GM12878 (cell line): ENCODE measurements around the gene COASY. TPM values are rescaled to one million over a fixed set of nuclear protein-coding genes. Genes with fewer than 3 reads are reported as not detected.

Source experiments
- ATAC-seq: fragments of 200-7000 bp; cut with Tn5 transposase; 3 replicates; pipeline ENCODE4 v1.9.1; 2020; ENCODE audit warnings: mild to moderate bottlenecking, moderate library complexity
- BruUV-seq: library from RNA; stranded (reverse); fragments of 400-500 nt; replicated peaks from 2 replicates; lab custom pipeline; 2021; lab: Mats Ljungman, UMichigan
- CTCF ChIA-PET: fragments of 300-600 bp; sonication (Branson Sonifier 250); formaldehyde crosslinking; extraction: SDS; loops from one replicate; lab custom pipeline; 2021; ENCODE audit warnings: inconsistent platforms; lab: Yijun Ruan, JAX
- POLR2A ChIA-PET: fragments of 350-600 bp; formaldehyde crosslinking; extraction: SDS; loops from one replicate; lab custom pipeline; 2021; ENCODE audit warnings: inconsistent platforms; lab: Charles Lee
- RAD21 ChIA-PET: fragments of 300-600 bp; sonication (Branson Sonifier 250); formaldehyde crosslinking; loops from one replicate; lab custom pipeline; 2023; ENCODE audit warnings: antibody characterized with exemption; ENCODE audit not compliant: unreplicated experiment; lab: Charles Lee
- SMC1A ChIA-PET: fragments of 300-600 bp; sonication (Branson Sonifier 250); formaldehyde crosslinking; loops from one replicate; lab custom pipeline; 2023; ENCODE audit not compliant: unreplicated experiment, uncharacterized antibody; lab: Charles Lee
- DNase-seq: peaks from one replicate; pipeline ENCODE4 v3.0.0-alpha.2; 2011; ENCODE audit warnings: low read depth, low spot score
- FAIRE-seq: peaks from 3 replicates; lab custom pipeline; 2011; peaks lifted over from hg19 to GRCh38; lab: Jason Lieb, UNC
- H2AFZ ChIP-seq: 2 replicates; pipeline ENCODE4 v1.6.0; 2011; ENCODE audit warnings: low read depth, low read length, control low read depth; ENCODE audit not compliant: control insufficient read depth
- H3K27ac ChIP-seq: 2 replicates; pipeline ENCODE4 v1.5.1; 2011; ENCODE audit warnings: control low read depth; ENCODE audit not compliant: control insufficient read depth, insufficient read depth
- H3K27me3 ChIP-seq, 2 experiments: replicated peaks in 1 of 2; 2 replicates each; pipeline versions ENCODE4 v1.6.0 to v1.6.1; 2011; ENCODE audit warnings: low read length in 1 of 2; ENCODE audit not compliant: control insufficient read depth in 2 of 2, insufficient read depth in 2 of 2
- H3K36me3 ChIP-seq, 2 experiments: 2 replicates each; pipeline ENCODE4 v1.5.1; 2011; ENCODE audit warnings: low read length in 1 of 2; ENCODE audit not compliant: control insufficient read depth in 2 of 2, insufficient read depth in 2 of 2
- H3K4me1 ChIP-seq: 2 replicates; pipeline ENCODE4 v1.6.1; 2011; ENCODE audit warnings: mild to moderate bottlenecking, low read length, moderate library complexity, mixed read lengths; ENCODE audit not compliant: control insufficient read depth, insufficient read depth
- H3K4me2 ChIP-seq: 2 replicates; pipeline ENCODE4 v1.6.0; 2011; ENCODE audit warnings: control low read depth; ENCODE audit not compliant: control insufficient read depth, insufficient read depth
- H3K4me3 ChIP-seq: fragments of 200-600 bp; sonication (generic); 2 replicates; pipeline ENCODE4 v1.5.1; 2016
- H3K79me2 ChIP-seq: 2 replicates; pipeline ENCODE4 v1.6.0; 2011; ENCODE audit warnings: low read length; ENCODE audit not compliant: control insufficient read depth, insufficient read depth
- H3K9ac ChIP-seq: 2 replicates; pipeline ENCODE4 v1.8.0; 2011; ENCODE audit warnings: low read length, control low read depth, mixed read lengths; ENCODE audit not compliant: control insufficient read depth, insufficient read depth
- H3K9me3 ChIP-seq: replicated peaks from 3 replicates; pipeline ENCODE4 v1.5.1; 2011; ENCODE audit warnings: mild to moderate bottlenecking, low read length; ENCODE audit not compliant: control insufficient read depth, insufficient read depth
- H4K20me1 ChIP-seq: 2 replicates; pipeline ENCODE4 v1.6.0; 2011; ENCODE audit not compliant: control insufficient read depth, insufficient read depth
- EP300 ChIP-seq, 2 experiments: fragments of 150-350 bp in 1 of 2; IDR thresholded peaks; 2 replicates each; pipeline ENCODE4 v1.6.1; 2011 to 2012; ENCODE audit warnings: low read depth in 2 of 2, low read length in 2 of 2, borderline replicate concordance in 1 of 2, improper control_type of control experiment in 1 of 2, inconsistent platforms in 1 of 2; ENCODE audit not compliant: control insufficient read depth in 1 of 2
- MXI1 ChIP-seq: fragments of 150-350 bp; IDR thresholded peaks from 2 replicates; pipeline ENCODE4 v1.6.1; 2011; ENCODE audit warnings: low read depth, mild to moderate bottlenecking, inconsistent platforms, low read length, improper control_type of control experiment
- NR2C2 ChIP-seq: IDR thresholded peaks from 2 replicates; pipeline ENCODE4 v1.6.1; 2011; ENCODE audit warnings: borderline replicate concordance, low read depth; ENCODE audit not compliant: control insufficient read depth, insufficient read length
- POU2F2 ChIP-seq: IDR thresholded peaks from 3 replicates; pipeline ENCODE4 v1.6.1; 2011; ENCODE audit warnings: low read depth, mild to moderate bottlenecking, low read length, borderline replicate concordance
- RBBP5 ChIP-seq: fragments of 200-600 bp; sonication (generic); conservative IDR thresholded peaks from 2 replicates; pipeline ENCODE4 v1.6.1; 2016
- SIN3A ChIP-seq: IDR thresholded peaks from 2 replicates; pipeline ENCODE4 v1.6.1; 2012; ENCODE audit warnings: low read depth, low read length, improper control_type of control experiment
- SRF ChIP-seq, 2 experiments: IDR thresholded peaks; 2 replicates each; pipeline ENCODE4 v1.6.1; 2011; ENCODE audit warnings: low read depth in 2 of 2, low read length in 2 of 2, mild to moderate bottlenecking in 1 of 2, moderate library complexity in 1 of 2
- WRNIP1 ChIP-seq: IDR thresholded peaks from 2 replicates; pipeline ENCODE4 v1.6.1; 2011; ENCODE audit warnings: low read depth, low read length, improper control_type of control experiment, borderline replicate concordance
- ZBTB33 ChIP-seq: fragments of 450-650 bp; IDR thresholded peaks from 2 replicates; pipeline ENCODE4 v1.6.1; 2017; ENCODE audit warnings: mild to moderate bottlenecking
- ZNF217 ChIP-seq: fragments of 450-650 bp; IDR thresholded peaks from 2 replicates; pipeline ENCODE4 v1.6.1; 2017; ENCODE audit warnings: antibody characterized with exemption, mild to moderate bottlenecking
- WGBS: methylation state at CpG from one replicate; pipeline ENCODE4 v1.1.6; 2016; ENCODE audit warnings: low lambda C conversion rate; ENCODE audit not compliant: insufficient replicate concordance, insufficient coverage; ENCODE audit errors: missing lambda C conversion rate; 5-methylcytosine and 5-hydroxymethylcytosine counted together
- in situ Hi-C: fragments of 300-500 bp; cut with MboI; formaldehyde crosslinking; loops from 9 replicates; pipeline ENCODE4 v1.14.3; 2018; ENCODE audit warnings: mixed read lengths
- intact Hi-C: fragments of 100-400 bp; cut with micrococcal nuclease; formaldehyde crosslinking; loops from one replicate; pipeline ENCODE4 v1.14.2; 2022; ENCODE audit not compliant: unreplicated experiment
- polyA plus RNA-seq, 11 experiments: library from polyadenylated mRNA; depleted of rRNA in 4 of 11; unstranded in 6 of 11; stranded (reverse) in 5 of 11; fragments of >200 nt; fragmentation: Nextera tagmentation in 4 of 11; fragmentation: Illumina TruSeq in 1 of 11; extraction: Ambion mirVana in 4 of 11; extraction: Trizol in 1 of 11; gene quantifications; 1 replicate in 1 of 11; 2 replicates in 10 of 11; pipeline versions ENCODE4 v1.2.1 to v1.2.3, GENCODE V29; 2011 to 2016; ENCODE audit warnings: inconsistent platforms in 2 of 11, missing spikeins in 2 of 11, low read depth in 1 of 11
- total RNA-seq, 4 experiments: library from RNA; depleted of rRNA in 3 of 4; stranded (reverse); fragments of >200 nt in 3 of 4; fragmentation: Illumina TruSeq in 1 of 4; extraction: Trizol in 1 of 4; gene quantifications; 2 replicates each; pipeline versions ENCODE4 v1.2.1 to v1.2.3, GENCODE V29; 2013 to 2021
- TF ChIP-seq, protein P1 (sequence below): fragments of 450-650 bp; IDR thresholded peaks from 2 replicates; pipeline ENCODE4 v1.6.1; 2016; ENCODE audit warnings: mild to moderate bottlenecking
- TF ChIP-seq, protein P2 (sequence below): fragments of 450-650 bp; IDR thresholded peaks from 2 replicates; pipeline ENCODE4 v1.6.1; 2016; ENCODE audit warnings: mild to moderate bottlenecking, moderate library complexity, borderline replicate concordance
- TF ChIP-seq, protein P3 (sequence below): fragments of 450-650 bp; IDR thresholded peaks from 2 replicates; pipeline ENCODE4 v1.6.1; 2016; ENCODE audit warnings: mild to moderate bottlenecking
- TF ChIP-seq, protein P4 (sequence below): IDR thresholded peaks from 2 replicates; pipeline ENCODE4 v1.6.1; 2011; ENCODE audit warnings: low read depth, mild to moderate bottlenecking, low read length, moderate library complexity, borderline replicate concordance; ENCODE audit errors: extremely low read depth

The COASY gene
- total and polyA plus RNA-seq, 10 of the 15 experiments (the other 5 are each of a cell fraction or from before 2014, with no cell fraction given), result 18.6 to 93.9 (median 43.2) TPM

GRCh38 chr17:42514867-42515266 lies 47.1 kb upstream of the COASY start:
- H2AFZ ChIP-seq, result no peak overlapping the region
- no peak overlapping the region for H3K9ac ChIP-seq
- intact Hi-C loops, result loop anchor here (5.0 kb wide), 1 partner anchor 108 kb away; no protein-coding TSS in a partner anchor
- H3K27ac ChIP-seq, result no peak overlapping the region
- H4K20me1 ChIP-seq, result no peaks in the 10 kb centered on the region
- no peak for ATAC-seq
- FAIRE-seq, result no peak
- no peak overlapping the region for H3K4me3 ChIP-seq
- POLR2A ChIA-PET, result interaction anchor here (0.7 to 1.6 kb wide), 3 partner anchors 59 to 298 kb away, joined by 4 to 5 read pairs (median 5); no protein-coding TSS in a partner anchor
- 95% methylated on average over 8 of the region's 8 CpGs for WGBS
- in situ Hi-C loops, result no loop called here
- H3K4me2 ChIP-seq, result no peak overlapping the region
- SMC1A ChIA-PET, result interaction anchor here (0.6 to 2.7 kb wide), 7 partner anchors 27 to 191 kb away, joined by 3 to 16 read pairs (median 4); no protein-coding TSS in a partner anchor
- H3K4me1 ChIP-seq, result peaks cover 9% of the 10 kb centered on the region
- BruUV-seq, result no TSS peak
- H3K36me3 ChIP-seq, result peaks cover 3 to 8% of the 10 kb centered on the region in 2 experiments; a peak in 3 of 4 replicates
- CTCF ChIA-PET, result interaction anchor here (0.6 to 10.4 kb wide), 11 partner anchors 12 to 169 kb away, joined by 3 to 120 read pairs (median 4); no protein-coding TSS in a partner anchor
- H3K79me2 ChIP-seq, result no peaks in the 10 kb centered on the region
- DNase-seq, result no peak
- H3K27me3 ChIP-seq, result no peaks in the 10 kb centered on the region
- H3K9me3 ChIP-seq, result no peaks in the 10 kb centered on the region
- RAD21 ChIA-PET, result interaction anchor here (0.9 to 1.5 kb wide), 4 partner anchors 39 to 108 kb away, joined by 3 to 11 read pairs (median 4); no protein-coding TSS in a partner anchor
- TF ChIP-seq, protein P1, sequence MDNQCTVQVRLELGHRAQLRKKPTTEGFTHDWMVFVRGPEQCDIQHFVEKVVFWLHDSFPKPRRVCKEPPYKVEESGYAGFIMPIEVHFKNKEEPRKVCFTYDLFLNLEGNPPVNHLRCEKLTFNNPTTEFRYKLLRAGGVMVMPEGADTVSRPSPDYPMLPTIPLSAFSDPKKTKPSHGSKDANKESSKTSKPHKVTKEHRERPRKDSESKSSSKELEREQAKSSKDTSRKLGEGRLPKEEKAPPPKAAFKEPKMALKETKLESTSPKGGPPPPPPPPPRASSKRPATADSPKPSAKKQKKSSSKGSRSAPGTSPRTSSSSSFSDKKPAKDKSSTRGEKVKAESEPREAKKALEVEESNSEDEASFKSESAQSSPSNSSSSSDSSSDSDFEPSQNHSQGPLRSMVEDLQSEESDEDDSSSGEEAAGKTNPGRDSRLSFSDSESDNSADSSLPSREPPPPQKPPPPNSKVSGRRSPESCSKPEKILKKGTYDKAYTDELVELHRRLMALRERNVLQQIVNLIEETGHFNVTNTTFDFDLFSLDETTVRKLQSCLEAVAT, result no peak
- TF ChIP-seq, protein P2, sequence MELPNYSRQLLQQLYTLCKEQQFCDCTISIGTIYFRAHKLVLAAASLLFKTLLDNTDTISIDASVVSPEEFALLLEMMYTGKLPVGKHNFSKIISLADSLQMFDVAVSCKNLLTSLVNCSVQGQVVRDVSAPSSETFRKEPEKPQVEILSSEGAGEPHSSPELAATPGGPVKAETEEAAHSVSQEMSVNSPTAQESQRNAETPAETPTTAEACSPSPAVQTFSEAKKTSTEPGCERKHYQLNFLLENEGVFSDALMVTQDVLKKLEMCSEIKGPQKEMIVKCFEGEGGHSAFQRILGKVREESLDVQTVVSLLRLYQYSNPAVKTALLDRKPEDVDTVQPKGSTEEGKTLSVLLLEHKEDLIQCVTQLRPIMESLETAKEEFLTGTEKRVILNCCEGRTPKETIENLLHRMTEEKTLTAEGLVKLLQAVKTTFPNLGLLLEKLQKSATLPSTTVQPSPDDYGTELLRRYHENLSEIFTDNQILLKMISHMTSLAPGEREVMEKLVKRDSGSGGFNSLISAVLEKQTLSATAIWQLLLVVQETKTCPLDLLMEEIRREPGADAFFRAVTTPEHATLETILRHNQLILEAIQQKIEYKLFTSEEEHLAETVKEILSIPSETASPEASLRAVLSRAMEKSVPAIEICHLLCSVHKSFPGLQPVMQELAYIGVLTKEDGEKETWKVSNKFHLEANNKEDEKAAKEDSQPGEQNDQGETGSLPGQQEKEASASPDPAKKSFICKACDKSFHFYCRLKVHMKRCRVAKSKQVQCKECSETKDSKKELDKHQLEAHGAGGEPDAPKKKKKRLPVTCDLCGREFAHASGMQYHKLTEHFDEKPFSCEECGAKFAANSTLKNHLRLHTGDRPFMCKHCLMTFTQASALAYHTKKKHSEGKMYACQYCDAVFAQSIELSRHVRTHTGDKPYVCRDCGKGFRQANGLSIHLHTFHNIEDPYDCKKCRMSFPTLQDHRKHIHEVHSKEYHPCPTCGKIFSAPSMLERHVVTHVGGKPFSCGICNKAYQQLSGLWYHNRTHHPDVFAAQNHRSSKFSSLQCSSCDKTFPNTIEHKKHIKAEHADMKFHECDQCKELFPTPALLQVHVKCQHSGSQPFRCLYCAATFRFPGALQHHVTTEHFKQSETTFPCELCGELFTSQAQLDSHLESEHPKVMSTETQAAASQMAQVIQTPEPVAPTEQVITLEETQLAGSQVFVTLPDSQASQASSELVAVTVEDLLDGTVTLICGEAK, result no peak
- TF ChIP-seq EP300 (IDR thresholded peaks at IDR 0.05; ENCODE audit: borderline replicate concordance in 1 of 2, control insufficient read depth in 1 of 2, low read depth in 2 of 2, low read length in 2 of 2) (no peak), SIN3A (no peak), ZNF217 (no peak), SRF (IDR thresholded peaks at IDR 0.05; ENCODE audit: low read depth in 2 of 2, low read length in 2 of 2) (no peak), NR2C2 (no peak), MXI1 (no peak), ZBTB33 (no peak), WRNIP1 (no peak), POU2F2 (no peak), RBBP5 (no peak)
- TF ChIP-seq, protein P3, sequence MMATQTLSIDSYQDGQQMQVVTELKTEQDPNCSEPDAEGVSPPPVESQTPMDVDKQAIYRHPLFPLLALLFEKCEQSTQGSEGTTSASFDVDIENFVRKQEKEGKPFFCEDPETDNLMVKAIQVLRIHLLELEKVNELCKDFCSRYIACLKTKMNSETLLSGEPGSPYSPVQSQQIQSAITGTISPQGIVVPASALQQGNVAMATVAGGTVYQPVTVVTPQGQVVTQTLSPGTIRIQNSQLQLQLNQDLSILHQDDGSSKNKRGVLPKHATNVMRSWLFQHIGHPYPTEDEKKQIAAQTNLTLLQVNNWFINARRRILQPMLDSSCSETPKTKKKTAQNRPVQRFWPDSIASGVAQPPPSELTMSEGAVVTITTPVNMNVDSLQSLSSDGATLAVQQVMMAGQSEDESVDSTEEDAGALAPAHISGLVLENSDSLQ, result no peak
- TF ChIP-seq, protein P4, sequence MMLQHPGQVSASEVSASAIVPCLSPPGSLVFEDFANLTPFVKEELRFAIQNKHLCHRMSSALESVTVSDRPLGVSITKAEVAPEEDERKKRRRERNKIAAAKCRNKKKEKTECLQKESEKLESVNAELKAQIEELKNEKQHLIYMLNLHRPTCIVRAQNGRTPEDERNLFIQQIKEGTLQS, result no peak
